ELR (cell line): ENCODE data around the gene KIF16B.

ENCODE experiments used
- DNase-seq: peaks from one replicate; pipeline ENCODE4 v3.0.0-alpha.2; 2015; ENCODE audit warnings: low read depth

The KIF16B gene

GRCh38 chr20:16554766-16555543 is 18.3 kb downstream of the KIF16B start:
- no peak for DNase-seq

DNA sequence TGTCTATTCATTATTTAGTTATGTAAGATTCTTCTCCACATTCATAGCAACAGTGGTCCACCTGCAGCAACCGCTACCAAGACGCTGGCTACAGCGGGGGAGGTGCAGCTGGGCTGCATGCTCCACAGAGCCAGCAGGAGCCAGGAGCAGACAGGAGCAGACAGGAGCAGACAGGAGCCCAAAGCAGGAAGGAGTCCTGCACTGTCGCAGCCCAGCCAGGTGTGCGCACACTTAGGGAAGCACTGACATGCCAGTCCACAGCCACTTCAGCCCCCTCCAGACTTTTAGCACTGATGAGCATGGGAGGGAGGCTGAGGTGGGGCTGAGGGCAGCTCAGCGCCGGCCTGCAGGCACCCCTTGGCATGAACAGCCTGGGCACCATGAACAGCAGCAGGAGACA is 19.6 kb downstream of the KIF16B start:
- DNase-seq: no peak

- no peak for DNase-seq
These were observed 20.1 kb downstream of the KIF16B start for GRCh38 chr20:16553101-16553500.

GRCh38 chr20:16552015-16552414 is 21.2 kb downstream of the KIF16B start:
- no peak for DNase-seq

DNA sequence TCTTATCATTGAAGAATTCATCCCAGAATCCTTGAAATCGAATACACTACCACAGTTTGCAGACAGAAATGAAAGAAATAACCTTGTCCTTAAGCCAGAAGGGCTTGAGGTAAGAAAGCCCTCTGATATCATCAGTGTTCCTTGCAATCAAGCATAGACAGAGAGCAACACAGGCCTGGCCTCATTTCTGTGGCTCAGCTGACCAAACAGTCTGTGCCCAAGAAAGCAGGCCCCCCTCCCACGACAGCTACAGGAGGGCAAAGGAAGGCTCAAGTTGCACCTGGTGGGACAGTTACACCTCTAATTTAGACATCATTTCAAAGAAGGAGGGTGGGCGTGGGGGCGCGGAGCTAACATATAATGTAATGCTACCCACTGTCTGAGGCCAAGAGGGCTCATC is 21.6 kb downstream of the KIF16B start:
- DNase-seq: no peak

- DNase-seq: no peak
These were observed 25.1 kb downstream of the KIF16B start for GRCh38 chr20:16548068-16548672.

DNA sequence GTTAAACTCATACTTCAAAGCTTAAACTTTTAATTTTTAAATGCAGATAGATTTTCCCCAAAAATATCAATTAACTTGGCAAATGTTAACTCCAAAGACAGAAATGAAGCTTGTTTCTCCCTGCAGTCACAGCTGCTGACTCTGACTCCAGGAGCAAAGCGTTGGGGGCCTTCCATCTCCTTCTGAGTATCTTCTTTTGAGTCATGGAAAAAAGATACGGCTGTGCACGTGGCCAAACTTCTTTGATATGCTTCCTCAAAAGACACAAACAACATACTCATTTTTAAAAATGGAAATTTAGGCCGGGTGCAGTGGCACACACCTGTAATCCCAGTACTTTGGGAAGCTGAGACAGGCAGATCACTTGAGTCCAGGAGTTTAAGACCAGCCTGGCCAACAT is 28.3 kb downstream of the KIF16B start:
- DNase-seq: no peak

- no peak for DNase-seq
These were observed 30.8 kb downstream of the KIF16B start for GRCh38 chr20:16542477-16542876.

GRCh38 chr20:16541878-16542277 is 31.4 kb downstream of the KIF16B start:
- DNase-seq: no peak

GRCh38 chr20:16541226-16541625 is 32.0 kb downstream of the KIF16B start:
- no peak for DNase-seq

GRCh38 chr20:16539280-16540021 is 33.8 kb downstream of the KIF16B start:
- no peak for DNase-seq

GRCh38 chr20:16538779-16539178 is 34.5 kb downstream of the KIF16B start:
- DNase-seq: no peak

DNA sequence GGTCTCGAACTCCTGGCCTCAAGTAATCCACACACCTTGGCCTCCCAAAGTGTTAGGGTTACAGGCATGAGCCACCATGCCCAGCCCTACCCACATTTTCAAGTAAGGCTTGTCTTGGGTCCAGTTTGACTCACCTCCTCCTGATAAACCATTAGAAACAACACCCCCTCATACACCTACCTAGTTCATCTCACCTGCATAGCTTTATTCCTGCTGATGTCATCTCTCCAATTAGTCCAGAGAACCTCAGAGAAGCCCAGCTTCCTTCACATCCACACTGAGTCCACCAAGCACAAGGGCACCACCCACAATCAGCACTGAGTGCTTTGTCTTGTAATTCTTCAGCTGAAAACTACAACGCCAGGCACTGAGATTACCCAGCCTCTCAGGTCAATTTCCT is 35.3 kb downstream of the KIF16B start:
- no peak for DNase-seq

DNA sequence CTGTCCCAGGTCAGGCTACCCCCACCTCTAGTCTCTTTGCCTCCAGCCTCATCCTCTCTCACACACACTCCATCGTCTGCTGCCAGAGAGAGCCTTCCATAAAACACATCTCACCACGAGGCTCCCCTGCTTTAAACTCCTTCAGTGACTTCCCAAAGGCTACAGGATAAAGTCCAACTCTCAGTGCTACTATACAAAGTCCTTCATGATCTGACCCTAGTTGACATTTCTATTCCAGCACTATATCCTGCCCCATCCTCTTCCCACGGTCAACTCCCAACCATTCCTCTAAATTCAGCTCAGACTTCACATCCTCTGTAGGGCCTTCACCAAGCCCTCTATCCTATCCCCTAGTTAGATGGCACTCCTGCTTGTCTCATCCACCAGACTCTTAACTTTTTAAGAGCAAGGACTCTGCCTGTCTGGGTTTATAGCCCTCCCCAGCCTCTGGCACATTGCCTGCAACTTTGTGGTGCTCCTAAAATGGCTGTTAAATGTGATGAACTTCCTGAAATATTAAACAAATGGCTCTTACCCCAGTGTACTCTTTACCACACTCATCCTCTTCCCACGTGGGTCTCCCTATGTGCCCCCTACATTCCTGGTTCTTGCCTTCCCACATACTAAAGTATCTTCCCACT is 36.1 kb downstream of the KIF16B start:
- no peak for DNase-seq

DNA sequence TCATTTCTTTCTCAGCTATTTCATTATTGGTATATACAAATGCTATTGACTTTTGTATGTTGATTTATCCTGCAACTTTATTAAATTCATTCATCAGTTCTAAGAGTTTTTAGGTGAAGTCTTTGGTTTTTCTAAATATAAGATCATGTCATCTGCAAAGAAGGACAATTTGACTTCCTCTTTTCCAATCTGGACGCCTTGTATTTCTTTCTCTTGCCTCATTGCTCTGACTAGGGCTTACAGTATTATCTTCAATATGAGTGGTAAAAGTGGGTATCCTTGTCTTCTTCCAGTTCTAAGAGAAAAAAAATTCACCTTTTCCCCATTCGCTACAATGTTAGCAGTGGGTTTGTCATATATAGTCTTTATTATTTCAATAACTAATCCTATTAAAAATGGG is 38.0 kb downstream of the KIF16B start:
- no peak for DNase-seq

DNA sequence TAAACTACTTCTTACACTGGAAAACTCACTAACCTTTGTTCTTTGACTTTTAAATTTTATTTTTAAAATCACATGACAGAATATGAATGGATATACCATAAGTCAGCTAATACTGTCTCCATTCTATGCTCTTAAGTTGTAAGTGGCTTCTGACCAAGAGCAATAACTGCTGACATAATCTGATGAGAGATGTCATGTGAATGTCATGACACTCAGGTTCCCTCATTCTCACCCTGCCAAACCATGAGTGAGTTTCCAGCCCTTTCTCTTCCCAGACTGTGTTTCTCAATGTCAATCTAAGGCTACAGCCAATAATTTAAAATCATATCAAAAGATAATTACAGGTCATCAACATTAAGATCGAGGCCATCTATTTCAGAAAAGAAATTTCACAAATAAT is 39.7 kb downstream of the KIF16B start:
- no peak for DNase-seq

DNA sequence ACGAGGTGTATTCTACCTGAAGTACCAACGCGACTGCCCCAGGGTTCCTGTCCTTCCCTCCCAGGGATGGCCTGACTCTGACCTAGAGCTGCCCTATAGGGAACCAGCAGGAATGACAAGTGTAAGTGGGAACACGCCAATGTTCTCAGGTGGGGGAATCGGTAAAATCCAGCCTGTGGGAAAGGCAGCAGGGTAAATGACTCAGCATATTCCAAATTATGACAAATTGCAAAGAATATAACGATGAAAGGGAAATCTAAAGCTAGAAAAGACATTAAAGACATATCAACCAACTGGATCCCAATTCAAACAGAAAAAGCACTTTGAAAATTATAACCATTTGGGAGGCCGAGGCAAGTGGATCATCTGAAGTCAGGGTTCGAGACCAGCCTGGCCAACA is 41.8 kb downstream of the KIF16B start:
- no peak for DNase-seq

GRCh38 chr20:16530201-16530681 is 43.0 kb downstream of the KIF16B start:
- DNase-seq: peak; percentile 54

DNA sequence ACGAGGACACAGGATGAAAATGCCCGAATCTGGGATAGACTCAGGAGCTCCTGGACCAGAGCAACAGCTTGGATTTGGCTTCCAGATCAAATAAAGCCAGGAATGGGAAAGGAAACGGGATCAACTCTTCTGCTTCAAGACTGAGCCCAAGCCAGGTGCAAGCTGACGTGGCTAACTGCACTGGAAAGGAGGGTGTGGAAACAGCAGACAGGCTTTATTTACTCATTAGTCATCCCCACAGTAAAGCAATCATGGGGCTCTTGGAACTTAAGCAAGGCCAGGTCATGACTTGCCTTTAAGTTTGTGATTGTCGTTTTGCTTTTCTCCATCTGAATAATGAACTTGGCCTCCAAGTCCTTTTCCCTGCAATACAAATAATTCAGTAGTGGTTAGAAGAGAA is 45.2 kb downstream of the KIF16B start:
- peak; percentile 76 for DNase-seq

DNA sequence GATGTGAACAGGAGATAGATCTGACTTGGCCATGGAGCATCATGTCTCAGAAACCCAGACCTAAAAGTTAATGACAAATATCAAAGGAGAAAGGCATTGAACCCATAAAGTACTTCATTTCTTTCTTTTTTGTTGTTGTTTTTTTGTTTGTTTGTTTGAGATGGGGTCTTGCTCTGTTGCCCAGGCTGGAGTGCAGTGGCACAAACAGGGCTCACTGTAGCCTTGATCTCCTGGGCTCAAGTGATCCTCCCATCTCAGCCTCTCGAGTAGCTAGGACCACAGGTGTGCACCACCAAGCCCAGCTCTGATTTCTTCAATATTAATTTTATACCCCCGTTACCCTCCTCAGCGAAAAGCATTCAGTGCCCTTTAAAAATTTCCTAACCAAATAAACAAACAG is 45.8 kb downstream of the KIF16B start:
- DNase-seq: no peak

- no peak for DNase-seq
These were observed 46.5 kb downstream of the KIF16B start for GRCh38 chr20:16526433-16527380.
